Hepatic stellate cell (primary cell): Measurements from ENCODE around the gene NFIB.

ENCODE experiments used
- DNase-seq: peaks from one replicate; pipeline ENCODE4 v3.0.0; 2011; ENCODE audit warnings: low spot score

The NFIB gene

DNA sequence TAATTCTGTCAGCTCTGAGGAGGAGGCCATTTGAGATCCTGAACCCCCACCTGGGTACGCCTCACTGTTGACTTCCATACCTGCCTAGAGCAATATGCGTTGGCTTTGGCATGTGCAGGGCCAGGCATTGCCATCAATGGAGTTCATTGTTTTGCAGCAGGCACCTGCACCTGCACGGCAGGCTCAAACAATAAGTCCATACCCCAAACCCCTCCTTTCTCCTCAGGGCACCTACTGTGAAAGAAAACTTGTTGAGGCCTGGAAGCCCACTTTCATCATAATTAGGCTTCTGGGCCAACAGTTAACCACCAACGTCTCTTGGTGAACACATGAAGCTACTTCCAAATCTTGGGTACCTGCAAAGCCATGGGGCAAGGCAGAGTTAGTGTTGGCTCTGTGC lies 238.7 kb downstream of the NFIB start:
- no peak for DNase-seq

GRCh38 chr9:14072850-14073249 lies 241.1 kb downstream of the NFIB start:
- DNase-seq, result no peak

DNA sequence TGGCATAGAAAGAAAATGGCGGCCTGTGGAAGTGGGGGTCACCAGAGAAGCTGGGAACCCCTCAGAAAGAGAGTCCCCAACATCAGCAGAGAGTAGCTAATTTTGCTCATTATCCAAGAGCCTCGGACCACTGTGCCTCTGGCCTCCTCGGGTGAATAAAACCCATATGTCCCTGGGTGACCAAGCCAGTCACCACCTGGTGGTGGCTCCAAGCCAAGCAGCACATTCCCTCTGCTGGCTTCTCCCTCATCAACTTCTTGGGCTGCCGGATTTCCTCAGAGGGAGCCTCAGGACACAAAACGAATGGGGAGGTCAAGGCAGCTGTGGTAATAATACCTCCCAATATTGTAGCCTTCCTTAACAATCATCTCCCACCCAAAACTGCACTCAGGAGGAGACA lies 242.5 kb downstream of the NFIB start:
- DNase-seq, result no peak

DNA sequence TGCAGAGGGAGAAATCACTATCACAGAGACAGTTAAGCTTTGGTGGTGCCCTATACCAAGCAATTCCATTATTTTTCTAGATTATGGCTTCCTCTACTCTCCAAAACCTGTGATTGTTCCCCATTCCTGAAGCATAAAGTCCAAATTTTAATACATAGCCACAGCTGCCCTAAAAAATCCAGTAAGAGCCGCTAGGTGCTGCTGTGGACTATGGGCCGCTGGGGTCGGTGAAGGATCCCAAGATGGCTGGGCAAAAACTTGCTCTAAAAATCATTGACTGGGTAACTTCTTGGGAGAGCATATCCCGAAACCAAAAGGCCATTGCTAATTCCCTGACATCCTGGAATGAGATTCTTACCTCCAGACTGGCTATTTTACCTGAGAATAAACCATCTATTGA lies 245.3 kb downstream of the NFIB start:
- DNase-seq, result no peak

DNA sequence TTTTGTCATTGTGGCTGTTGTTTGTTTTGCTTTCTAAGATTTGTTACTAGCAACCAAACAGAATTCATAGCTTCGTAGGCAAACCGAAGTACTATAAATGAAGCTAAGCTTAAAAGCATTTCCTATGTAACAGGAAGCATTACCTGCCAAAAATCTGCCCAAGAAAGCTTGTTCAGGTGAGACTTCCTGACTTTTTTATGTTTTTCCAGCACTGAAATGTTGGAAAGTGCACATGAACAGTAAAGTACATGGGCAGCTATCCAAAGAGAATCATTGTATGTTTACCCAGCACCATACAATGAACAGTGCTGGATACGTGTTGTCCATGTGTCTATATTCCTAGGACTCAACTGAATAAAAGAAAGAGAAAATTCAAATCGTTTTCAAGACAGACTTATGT lies 247.1 kb downstream of the NFIB start:
- DNase-seq, result no peak

GRCh38 chr9:14066032-14066431 lies 247.9 kb downstream of the NFIB start:
- no peak for DNase-seq

DNA sequence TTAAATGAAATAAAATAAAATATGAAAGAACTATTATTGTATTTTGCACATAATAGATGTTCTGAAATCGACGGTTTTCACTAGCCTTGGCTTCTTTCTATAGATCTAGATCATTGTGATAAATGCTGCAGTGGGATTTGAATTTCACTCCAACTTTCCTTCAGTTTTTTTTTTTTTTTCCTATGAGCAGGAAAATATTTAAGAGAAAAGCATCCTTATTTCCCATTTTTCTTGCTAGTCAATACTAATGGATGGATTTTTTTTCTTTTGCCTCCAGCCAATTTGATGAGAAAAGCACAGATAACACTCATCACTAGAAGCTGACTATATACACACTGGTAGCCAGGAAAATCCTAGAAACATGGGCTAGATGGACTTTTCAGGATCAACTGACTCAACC lies 249.0 kb downstream of the NFIB start:
- DNase-seq, result no peak

DNA sequence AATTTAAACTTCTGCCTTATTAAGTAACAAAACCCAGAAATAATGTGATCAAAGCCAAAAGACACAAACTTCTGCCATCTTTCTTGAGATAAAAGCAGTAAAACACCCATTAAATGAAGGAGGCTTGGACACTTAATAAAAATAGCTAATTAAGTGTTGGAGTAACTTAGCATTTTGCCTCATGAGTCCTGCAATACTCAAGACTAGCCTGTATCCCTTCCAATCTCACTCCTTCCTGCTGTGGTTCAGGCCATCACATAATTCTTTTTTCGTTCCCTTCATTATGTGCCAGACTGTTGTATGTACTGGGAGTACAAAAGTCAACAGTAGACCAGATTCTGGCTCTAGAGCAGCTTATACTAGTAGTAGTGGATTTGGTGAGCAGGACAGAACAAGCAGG lies 250.2 kb downstream of the NFIB start:
- no peak for DNase-seq

GRCh38 chr9:14062586-14063221 lies 251.2 kb downstream of the NFIB start:
- no peak for DNase-seq

GRCh38 chr9:14061936-14062585 lies 251.9 kb downstream of the NFIB start:
- DNase-seq, result no peak

DNA sequence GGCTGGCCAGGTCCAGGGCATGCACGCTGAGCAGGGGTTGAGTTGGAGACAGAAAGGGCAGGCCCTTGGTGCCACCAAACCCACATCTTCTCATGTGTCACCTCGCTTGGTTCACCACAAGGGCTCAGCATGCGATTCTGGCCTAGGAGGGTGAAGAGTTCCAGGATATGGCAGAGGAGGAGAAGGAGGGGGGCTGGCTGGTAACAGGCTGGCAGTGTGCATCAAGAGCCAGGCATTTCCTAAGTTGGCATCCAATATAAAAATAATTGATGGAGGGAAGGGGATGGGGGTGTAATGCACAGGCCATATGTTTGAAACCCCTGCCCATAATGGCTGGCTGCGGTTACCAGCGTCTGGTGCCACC lies 255.6 kb downstream of the NFIB start:
- DNase-seq, result no peak

DNA sequence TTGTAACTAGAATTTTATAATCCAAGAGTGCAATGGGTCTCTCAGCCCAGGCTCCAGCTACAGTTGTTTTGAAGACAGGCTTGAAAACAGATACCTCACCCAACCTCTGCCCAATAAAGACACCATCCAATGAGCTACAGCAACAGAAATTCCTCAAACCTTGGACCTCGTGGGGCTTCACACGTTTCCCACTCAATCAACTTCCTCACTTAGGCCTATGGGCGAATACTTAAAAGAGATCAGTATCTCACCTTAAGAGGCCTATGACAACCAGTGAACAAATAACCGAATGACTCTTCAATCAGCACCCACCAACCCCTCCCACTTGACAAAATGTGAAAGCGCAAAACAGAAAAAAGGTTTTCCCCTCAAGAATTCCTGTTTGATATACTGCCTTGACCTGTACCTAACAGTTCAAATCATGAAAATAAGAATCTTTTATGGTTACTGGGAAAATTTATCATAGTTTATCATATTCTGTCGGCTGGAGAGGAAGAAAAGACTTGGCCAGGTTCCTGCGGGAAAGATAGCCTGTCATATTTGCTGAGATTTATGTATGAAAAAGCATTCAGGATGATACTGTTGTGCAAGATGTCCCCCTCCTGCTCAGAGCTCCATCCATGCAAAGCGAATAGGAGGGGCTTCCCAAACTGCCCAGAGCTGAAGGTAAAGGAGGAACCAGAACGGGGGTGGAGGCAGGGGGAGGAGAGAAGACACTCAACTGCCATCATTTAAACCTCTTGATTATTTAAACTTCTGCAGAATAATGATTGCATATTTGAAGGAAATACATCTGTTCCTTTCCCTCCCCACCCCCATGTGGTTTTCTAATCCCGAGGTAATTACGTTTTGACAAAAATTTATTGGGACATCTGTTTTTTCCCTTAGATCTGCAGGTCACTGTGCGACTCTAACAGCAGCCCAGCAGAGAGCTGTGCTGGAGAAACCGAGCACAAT lies 256.3 kb downstream of the NFIB start:
- no peak for DNase-seq

GRCh38 chr9:14056316-14056861 lies 257.6 kb downstream of the NFIB start:
- DNase-seq, result no peak

DNA sequence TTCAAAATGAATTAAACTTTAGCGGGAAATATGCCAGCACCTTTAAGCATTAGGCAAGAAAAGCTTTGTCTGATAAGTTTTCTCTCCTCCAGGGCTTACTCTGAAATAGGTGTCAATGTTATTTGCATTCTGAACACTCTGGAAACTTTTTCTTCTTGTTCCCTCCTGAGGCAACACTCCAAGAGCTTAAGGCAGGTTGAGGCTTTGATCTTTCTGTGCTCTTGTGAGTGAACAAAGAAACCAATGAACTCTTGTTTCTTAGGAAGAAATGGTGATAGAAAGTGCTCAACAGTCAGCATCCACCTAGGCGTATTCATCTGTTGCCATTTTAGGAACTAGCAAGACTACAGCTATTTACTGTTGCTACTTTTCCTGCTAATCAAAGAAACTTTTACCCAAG lies 259.8 kb downstream of the NFIB start:
- DNase-seq, result no peak

GRCh38 chr9:14052359-14052758 lies 261.6 kb downstream of the NFIB start:
- DNase-seq, result no peak

DNA sequence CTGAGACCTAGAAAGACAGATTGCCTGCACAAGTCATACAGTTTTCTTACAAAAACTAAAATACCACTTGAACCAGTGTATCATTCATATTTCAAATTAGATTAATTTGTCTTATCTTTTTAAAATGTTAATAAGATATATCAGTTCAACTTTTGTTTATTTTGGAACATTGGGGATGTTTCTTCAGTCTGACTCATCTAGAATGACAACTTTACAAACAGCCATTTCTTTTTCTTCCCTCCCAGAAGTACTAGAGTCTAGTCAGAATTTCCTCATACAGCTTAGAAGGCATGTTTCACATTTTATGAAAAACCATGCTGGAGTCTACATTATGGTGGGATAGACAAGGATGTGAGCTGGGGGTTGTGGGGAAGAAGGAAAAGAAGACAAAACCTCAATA lies 262.5 kb downstream of the NFIB start:
- DNase-seq, result no peak

GRCh38 chr9:14043483-14043882 lies 270.5 kb downstream of the NFIB start:
- DNase-seq, result no peak

DNA sequence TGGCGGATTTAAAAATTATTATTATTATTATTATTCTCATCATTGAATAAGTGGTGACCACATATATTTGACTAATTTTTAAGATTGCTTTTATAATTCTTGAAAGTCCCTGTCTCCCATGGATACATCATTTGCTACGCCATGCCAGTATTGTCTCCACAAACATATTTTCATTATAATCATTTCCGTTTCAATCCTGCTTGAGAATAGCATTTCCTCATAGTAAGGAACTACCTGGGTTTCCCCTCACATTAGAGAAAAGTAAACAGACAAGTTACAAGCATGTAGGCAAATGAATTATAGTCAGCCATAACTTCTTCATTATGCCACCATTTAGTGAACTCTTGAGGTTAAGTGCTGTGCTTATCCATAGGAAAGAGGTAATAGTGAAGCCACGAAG lies 276.6 kb downstream of the NFIB start:
- DNase-seq, result no peak

GRCh38 chr9:14033067-14033466 lies 280.9 kb downstream of the NFIB start:
- DNase-seq, result no peak
